Keratinocyte (primary cell): ENCODE results near the gene KPNA1. TPM values are rescaled to one million over a fixed set of nuclear protein-coding genes. Genes with fewer than 3 reads are reported as not detected.

ENCODE experiments used
- DNase-seq: peaks from one replicate; pipeline ENCODE4 v3.0.0-alpha.2; 2011; ENCODE audit warnings: low read depth, missing footprints, low spot score
- FAIRE-seq: peaks from 2 replicates; lab custom pipeline; 2011; peaks lifted over from hg19 to GRCh38; lab: Jason Lieb, UNC
- H2AFZ ChIP-seq: 2 replicates; pipeline ENCODE4 v1.6.0; 2012; ENCODE audit warnings: low read length, control low read depth, inconsistent platforms; ENCODE audit not compliant: control insufficient read depth
- H3K27ac ChIP-seq: 2 replicates; pipeline ENCODE4 v1.5.1; 2011; ENCODE audit warnings: low read length; ENCODE audit not compliant: control insufficient read depth, insufficient read depth
- H3K27me3 ChIP-seq: 3 replicates; pipeline ENCODE4 v1.6.0; 2011; ENCODE audit warnings: low read length; ENCODE audit not compliant: control insufficient read depth, insufficient read depth; ENCODE audit errors: extremely low read depth
- H3K36me3 ChIP-seq, 2 experiments: 2 replicates in 1 of 2; 3 replicates in 1 of 2; pipeline ENCODE4 v1.5.1; 2011; ENCODE audit warnings: low read length in 2 of 2, mild to moderate bottlenecking in 1 of 2; ENCODE audit not compliant: control insufficient read depth in 2 of 2, insufficient read depth in 2 of 2; ENCODE audit errors: extremely low read depth in 1 of 2
- H3K4me1 ChIP-seq: 3 replicates; pipeline ENCODE4 v1.5.1; 2011; ENCODE audit warnings: low read length; ENCODE audit not compliant: control insufficient read depth, insufficient read depth; ENCODE audit errors: extremely low read depth
- H3K4me2 ChIP-seq: 3 replicates; pipeline ENCODE4 v1.6.0; 2011; ENCODE audit warnings: low read depth, low read length; ENCODE audit not compliant: control insufficient read depth, insufficient read depth; ENCODE audit errors: extremely low read depth
- H3K4me3 ChIP-seq, 3 experiments: fragments of 200-600 bp in 1 of 3; sonication (generic) in 1 of 3; 2 replicates in 2 of 3; 3 replicates in 1 of 3; pipeline ENCODE4 v1.5.1; 2011 to 2016; ENCODE audit warnings: low read length in 3 of 3, mild to moderate bottlenecking in 3 of 3, control low read depth in 2 of 3, inconsistent platforms in 1 of 3, low read depth in 1 of 3, mixed read lengths in 1 of 3, mixed run types in 1 of 3, moderate library complexity in 1 of 3; ENCODE audit not compliant: control insufficient read depth in 2 of 3, insufficient read depth in 2 of 3; ENCODE audit errors: extremely low read depth in 1 of 3
- H3K79me2 ChIP-seq: 2 replicates; pipeline ENCODE4 v1.6.0; 2012; ENCODE audit warnings: low read length; ENCODE audit not compliant: control insufficient read depth, insufficient read depth
- H3K9ac ChIP-seq: 3 replicates; pipeline ENCODE4 v1.6.0; 2011; ENCODE audit warnings: low read length; ENCODE audit not compliant: control insufficient read depth, insufficient read depth; ENCODE audit errors: extremely low read depth
- H3K9me1 ChIP-seq: 3 replicates; pipeline ENCODE4 v1.6.0; 2011; ENCODE audit warnings: low read length; ENCODE audit not compliant: control insufficient read depth, insufficient read depth; ENCODE audit errors: extremely low read depth
- H3K9me3 ChIP-seq: 2 replicates; pipeline ENCODE4 v1.5.1; 2012; ENCODE audit warnings: low read depth, low read length; ENCODE audit not compliant: control insufficient read depth
- H4K20me1 ChIP-seq: 3 replicates; pipeline ENCODE4 v1.6.0; 2011; ENCODE audit warnings: low read length; ENCODE audit not compliant: control insufficient read depth, insufficient read depth; ENCODE audit errors: extremely low read depth
- CTCF ChIP-seq, 3 experiments: IDR thresholded peaks in 1 of 3; conservative IDR thresholded peaks in 1 of 3; optimal IDR thresholded peaks in 1 of 3; 2 replicates in 2 of 3; 3 replicates in 1 of 3; pipeline versions ENCODE3 to v1.5.1; 2011; ENCODE audit warnings: low read length in 3 of 3, mild to moderate bottlenecking in 3 of 3, moderate library complexity in 2 of 3, control low read depth in 1 of 3, inconsistent platforms in 1 of 3; ENCODE audit not compliant: insufficient read depth in 2 of 3; ENCODE audit errors: extremely low read depth in 1 of 3
- EZH2 ChIP-seq: IDR thresholded peaks from one replicate; pipeline ENCODE4 v1.6.1; 2012; ENCODE audit warnings: inconsistent platforms, mild to moderate bottlenecking, low read length, moderate library complexity
- dilution Hi-C: fragments of 300-500 bp; cut with MboI; formaldehyde crosslinking; loops from one replicate; pipeline ENCODE4 v1.7.0; 2020; ENCODE audit warnings: low sequenced_read_pairs; ENCODE audit not compliant: extremely low pct_ligation_motif_present
- polyA plus RNA-seq, 5 experiments: library from polyadenylated mRNA; depleted of rRNA in 3 of 5; stranded (reverse) in 3 of 5; stranded (forward) in 1 of 5; unstranded in 1 of 5; fragments of >200 nt; gene quantifications; 1 replicate in 1 of 5; 2 replicates in 3 of 5; 3 replicates in 1 of 5; pipeline versions ENCODE4 v1.2.1 to v1.2.3, GENCODE V29; 2011 to 2012; ENCODE audit warnings: missing spikeins in 2 of 5, low read depth in 1 of 5, low replicate concordance in 1 of 5

Gene KPNA1
- polyA plus RNA-seq, 1 donor (not counting 4 experiments of a cell fraction or from before 2014, with no cell fraction given): 66.7 TPM

- H3K27ac ChIP-seq: no peak overlapping the region
- H4K20me1 ChIP-seq: no peaks in the 10 kb centered on the region
- no peak overlapping the region for H3K4me2 ChIP-seq
- H3K9me1 ChIP-seq: no peaks in the 10 kb centered on the region
- peaks cover 7 to 10% of the 10 kb centered on the region in 2 experiments for H3K36me3 ChIP-seq
- no peak overlapping the region for H2AFZ ChIP-seq
- dilution Hi-C loops: no loop called here
- H3K79me2 ChIP-seq: peaks cover 13% of the 10 kb centered on the region
- H3K9me3 ChIP-seq: no peaks in the 10 kb centered on the region
- FAIRE-seq: no peak
- peaks cover 6% of the 10 kb centered on the region for H3K4me1 ChIP-seq
- TF ChIP-seq EZH2: no peak
- no peak for TF ChIP-seq CTCF (optimal IDR thresholded peaks at IDR 0.05 in 1 of 3, IDR thresholded peaks at IDR 0.05 in 1 of 3, conservative IDR thresholded peaks at IDR 0.05 in 1 of 3; ENCODE audit: extremely low read depth in 1 of 3, insufficient read depth in 2 of 3, low read length in 3 of 3)
- no peak for DNase-seq
- H3K9ac ChIP-seq: no peak overlapping the region
- H3K4me3 ChIP-seq: no peak overlapping the region
- no peaks in the 10 kb centered on the region for H3K27me3 ChIP-seq
Measured at GRCh38 chr3:122409446-122409845, 105.3 kb downstream of the KPNA1 start.

DNA sequence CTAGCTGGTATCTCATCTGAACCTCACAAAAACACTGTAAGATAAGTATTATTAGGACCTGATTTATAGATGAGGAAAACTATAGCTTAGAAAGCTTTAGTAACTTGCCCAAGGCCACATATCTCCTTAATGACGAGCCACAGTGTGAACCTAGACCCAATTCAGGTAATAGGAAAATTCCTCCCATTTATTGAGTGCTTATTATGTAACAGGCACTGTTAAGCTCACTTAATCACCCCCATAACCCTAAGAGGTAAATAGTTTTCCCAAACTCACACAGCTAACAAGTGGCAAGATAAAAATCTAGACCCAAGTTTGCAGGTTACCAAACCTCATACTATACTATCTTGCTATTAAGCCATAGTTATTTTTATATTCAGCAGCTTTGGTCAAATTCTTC is 106.8 kb downstream of the KPNA1 start:
- no peak for TF ChIP-seq CTCF (optimal IDR thresholded peaks at IDR 0.05 in 1 of 3, IDR thresholded peaks at IDR 0.05 in 1 of 3, conservative IDR thresholded peaks at IDR 0.05 in 1 of 3; ENCODE audit: extremely low read depth in 1 of 3, insufficient read depth in 2 of 3, low read length in 3 of 3)
- no peak for TF ChIP-seq EZH2
- H4K20me1 ChIP-seq: no peaks in the 10 kb centered on the region
- dilution Hi-C loops: no loop called here
- no peak overlapping the region for H3K27ac ChIP-seq
- H3K36me3 ChIP-seq: peaks cover 7 to 10% of the 10 kb centered on the region in 2 experiments
- no peak overlapping the region for H3K4me2 ChIP-seq
- no peaks in the 10 kb centered on the region for H3K9me1 ChIP-seq
- H2AFZ ChIP-seq: no peak overlapping the region
- no peaks in the 10 kb centered on the region for H3K27me3 ChIP-seq
- DNase-seq (no peak), FAIRE-seq (no peak)
- no peaks in the 10 kb centered on the region for H3K79me2 ChIP-seq
- H3K9ac ChIP-seq: no peak overlapping the region
- no peaks in the 10 kb centered on the region for H3K9me3 ChIP-seq
- peaks cover 15% of the 10 kb centered on the region for H3K4me1 ChIP-seq
- no peak overlapping the region for H3K4me3 ChIP-seq
